Astrocyte (in vitro differentiated cells and primary cell): ENCODE results near the gene VPS26C. TPM values are rescaled to one million over a fixed set of nuclear protein-coding genes. Genes with fewer than 3 reads are reported as not detected.
"Not testable (repeated sequence)": the region's sequence is repeated elsewhere in the genome, so short reads cannot be mapped to it uniquely, and the experiment has no call there.

Source experiments
- DNase-seq: peaks from one replicate; pipeline ENCODE4 v3.0.0-alpha.2; 2010; ENCODE audit warnings: low read depth
- FAIRE-seq: peaks from 2 replicates; lab custom pipeline; 2011; peaks lifted over from hg19 to GRCh38; lab: Jason Lieb, UNC
- H2AFZ ChIP-seq: 2 replicates; pipeline ENCODE4 v1.6.0; 2012; ENCODE audit warnings: low read depth, low read length, inconsistent platforms
- H3K27ac ChIP-seq: 2 replicates; pipeline ENCODE4 v1.5.1; 2011; ENCODE audit warnings: low read depth, low read length, inconsistent platforms
- H3K27me3 ChIP-seq: 2 replicates; pipeline ENCODE4 v1.6.0; 2011; ENCODE audit warnings: low read length, inconsistent platforms; ENCODE audit not compliant: insufficient read depth
- H3K36me3 ChIP-seq: 2 replicates; pipeline ENCODE4 v1.5.1; 2011; ENCODE audit warnings: low read length, inconsistent platforms; ENCODE audit not compliant: insufficient read depth
- H3K4me1 ChIP-seq: 2 replicates; pipeline ENCODE4 v1.5.1; 2011; ENCODE audit warnings: low read length, inconsistent platforms; ENCODE audit not compliant: insufficient read depth
- H3K4me2 ChIP-seq: 2 replicates; pipeline ENCODE4 v1.6.0; 2012; ENCODE audit warnings: low read length, inconsistent platforms
- H3K4me3 ChIP-seq: 2 replicates; pipeline ENCODE4 v1.5.1; 2011; ENCODE audit warnings: low read depth, mild to moderate bottlenecking, low read length, inconsistent platforms; ENCODE audit not compliant: insufficient read depth
- H3K79me2 ChIP-seq: 2 replicates; pipeline ENCODE4 v1.6.0; 2012; ENCODE audit warnings: mild to moderate bottlenecking, low read length, inconsistent platforms; ENCODE audit not compliant: insufficient read depth
- H3K9ac ChIP-seq: 2 replicates; pipeline ENCODE4 v1.6.0; 2012; ENCODE audit warnings: mild to moderate bottlenecking, low read length, inconsistent platforms
- H3K9me3 ChIP-seq: 2 replicates; pipeline ENCODE4 v1.5.1; 2012; ENCODE audit warnings: low read depth, mild to moderate bottlenecking, low read length, inconsistent platforms; ENCODE audit not compliant: insufficient read depth
- H4K20me1 ChIP-seq: 2 replicates; pipeline ENCODE4 v1.6.0; 2012; ENCODE audit warnings: low read length, inconsistent platforms; ENCODE audit not compliant: insufficient read depth
- H3K27ac Mint-ChIP-seq: one replicate; pipeline ENCODE4 v1.8.0; 2021; ENCODE audit warnings: mild to moderate bottlenecking, mixed read lengths; ENCODE audit not compliant: unreplicated experiment
- H3K27me3 Mint-ChIP-seq: one replicate; pipeline ENCODE4 v1.8.0; 2021; ENCODE audit warnings: low read depth, mixed read lengths; ENCODE audit not compliant: unreplicated experiment
- H3K36me3 Mint-ChIP-seq: one replicate; pipeline ENCODE4 v1.8.0; 2021; ENCODE audit warnings: low read depth, mixed read lengths; ENCODE audit not compliant: unreplicated experiment
- H3K4me1 Mint-ChIP-seq: one replicate; pipeline ENCODE4 v1.8.0; 2021; ENCODE audit warnings: low read depth, mixed read lengths; ENCODE audit not compliant: unreplicated experiment
- H3K4me3 Mint-ChIP-seq: one replicate; pipeline ENCODE4 v1.8.0; 2021; ENCODE audit warnings: mild to moderate bottlenecking, moderate library complexity, mixed read lengths; ENCODE audit not compliant: unreplicated experiment
- H3K9me3 Mint-ChIP-seq: one replicate; pipeline ENCODE4 v1.8.0; 2021; ENCODE audit warnings: mild to moderate bottlenecking, mixed read lengths; ENCODE audit not compliant: unreplicated experiment
- CTCF ChIP-seq: IDR thresholded peaks from 2 replicates; pipeline ENCODE4 v1.5.1; 2011; ENCODE audit warnings: low read depth, mild to moderate bottlenecking, inconsistent platforms, low read length, moderate library complexity; ENCODE audit not compliant: insufficient read depth
- EZH2 ChIP-seq: IDR thresholded peaks from 2 replicates; pipeline ENCODE4 v1.6.1; 2012; ENCODE audit warnings: mild to moderate bottlenecking, low read length, inconsistent platforms; ENCODE audit not compliant: insufficient read depth
- total RNA-seq: library from RNA; stranded (reverse); gene quantifications from 2 replicates; pipeline ENCODE4 v1.2.1, GENCODE V29; 2021

VPS26C gene
- total RNA-seq, 1 donor from 2014 or later: 52.9 TPM

GRCh38 chr21:37281579-37281978 is 14.4 kb upstream of the VPS26C start:
- TF ChIP-seq CTCF (no peak), EZH2 (no peak)
- no peaks in the 10 kb centered on the region for H3K4me1 ChIP-seq
- no peaks in the 10 kb centered on the region for H3K27me3 ChIP-seq
- H4K20me1 ChIP-seq: no peaks in the 10 kb centered on the region
- no peaks in the 10 kb centered on the region for H3K9me3 ChIP-seq
- H3K4me3 Mint-ChIP-seq: no peak overlapping the region
- no peak overlapping the region for H2AFZ ChIP-seq
- no peaks in the 10 kb centered on the region for H3K36me3 Mint-ChIP-seq
- H3K4me3 ChIP-seq: no peak overlapping the region
- no peaks in the 10 kb centered on the region for H3K36me3 ChIP-seq
- no peak overlapping the region for H3K27ac Mint-ChIP-seq
- H3K27ac ChIP-seq: no peak overlapping the region
- DNase-seq (no peak), FAIRE-seq (no peak)
- no peak overlapping the region for H3K9ac ChIP-seq
- no peaks in the 10 kb centered on the region for H3K79me2 ChIP-seq
- H3K4me2 ChIP-seq: no peak overlapping the region
- H3K9me3 Mint-ChIP-seq: peaks cover 4% of the 10 kb centered on the region
- H3K27me3 Mint-ChIP-seq: peaks cover 5% of the 10 kb centered on the region
- H3K4me1 Mint-ChIP-seq: no peaks in the 10 kb centered on the region

GRCh38 chr21:37279271-37279670 is 12.1 kb upstream of the VPS26C start:
- not testable (repeated sequence) for H3K27me3 Mint-ChIP-seq, H3K79me2 ChIP-seq, H3K4me1 Mint-ChIP-seq, H3K4me3 Mint-ChIP-seq, DNase-seq, H3K9me3 ChIP-seq, FAIRE-seq, H3K9me3 Mint-ChIP-seq, H3K4me3 ChIP-seq, H2AFZ ChIP-seq, H3K36me3 Mint-ChIP-seq, H3K27ac Mint-ChIP-seq, H3K4me2 ChIP-seq, H3K9ac ChIP-seq, H3K36me3 ChIP-seq, H3K27me3 ChIP-seq, H4K20me1 ChIP-seq, H3K27ac ChIP-seq, H3K4me1 ChIP-seq

GRCh38 chr21:37278199-37278598 is 11.1 kb upstream of the VPS26C start:
- Mint-ChIP-seq H3K4me1 (no peaks in the 10 kb centered on the region), H3K27ac (no peak overlapping the region), H3K36me3 (no peaks in the 10 kb centered on the region), H3K27me3 (peaks cover 5% of the 10 kb centered on the region), H3K4me3 (no peak overlapping the region), H3K9me3 (peaks cover 4% of the 10 kb centered on the region)
- Histone ChIP-seq H2AFZ (no peak overlapping the region), H3K36me3 (no peaks in the 10 kb centered on the region), H3K9me3 (no peaks in the 10 kb centered on the region), H3K27me3 (peaks cover 4% of the 10 kb centered on the region), H3K79me2 (no peaks in the 10 kb centered on the region), H3K4me2 (no peak overlapping the region), H3K4me3 (no peak overlapping the region), H3K4me1 (no peaks in the 10 kb centered on the region), H4K20me1 (no peaks in the 10 kb centered on the region), H3K27ac (no peak overlapping the region), H3K9ac (no peak overlapping the region)
- TF ChIP-seq EZH2 (no peak), CTCF (no peak)
- FAIRE-seq (no peak), DNase-seq (no peak)
